ENCODE measurements around the gene SYCP2L. TPM values are rescaled to one million over a fixed set of nuclear protein-coding genes. Genes with fewer than 3 reads are reported as not detected.

Gene SYCP2L
- total and polyA plus RNA-seq, 2 of the 8 experiments (the other 6 are each of a cell fraction or from before 2014, with no cell fraction given), result 1.7 to 4.2 TPM

GRCh38 chr6:10854922-10855632, 31.8 kb upstream of the SYCP2L start (continued):
- TF ChIP-seq, protein P1, sequence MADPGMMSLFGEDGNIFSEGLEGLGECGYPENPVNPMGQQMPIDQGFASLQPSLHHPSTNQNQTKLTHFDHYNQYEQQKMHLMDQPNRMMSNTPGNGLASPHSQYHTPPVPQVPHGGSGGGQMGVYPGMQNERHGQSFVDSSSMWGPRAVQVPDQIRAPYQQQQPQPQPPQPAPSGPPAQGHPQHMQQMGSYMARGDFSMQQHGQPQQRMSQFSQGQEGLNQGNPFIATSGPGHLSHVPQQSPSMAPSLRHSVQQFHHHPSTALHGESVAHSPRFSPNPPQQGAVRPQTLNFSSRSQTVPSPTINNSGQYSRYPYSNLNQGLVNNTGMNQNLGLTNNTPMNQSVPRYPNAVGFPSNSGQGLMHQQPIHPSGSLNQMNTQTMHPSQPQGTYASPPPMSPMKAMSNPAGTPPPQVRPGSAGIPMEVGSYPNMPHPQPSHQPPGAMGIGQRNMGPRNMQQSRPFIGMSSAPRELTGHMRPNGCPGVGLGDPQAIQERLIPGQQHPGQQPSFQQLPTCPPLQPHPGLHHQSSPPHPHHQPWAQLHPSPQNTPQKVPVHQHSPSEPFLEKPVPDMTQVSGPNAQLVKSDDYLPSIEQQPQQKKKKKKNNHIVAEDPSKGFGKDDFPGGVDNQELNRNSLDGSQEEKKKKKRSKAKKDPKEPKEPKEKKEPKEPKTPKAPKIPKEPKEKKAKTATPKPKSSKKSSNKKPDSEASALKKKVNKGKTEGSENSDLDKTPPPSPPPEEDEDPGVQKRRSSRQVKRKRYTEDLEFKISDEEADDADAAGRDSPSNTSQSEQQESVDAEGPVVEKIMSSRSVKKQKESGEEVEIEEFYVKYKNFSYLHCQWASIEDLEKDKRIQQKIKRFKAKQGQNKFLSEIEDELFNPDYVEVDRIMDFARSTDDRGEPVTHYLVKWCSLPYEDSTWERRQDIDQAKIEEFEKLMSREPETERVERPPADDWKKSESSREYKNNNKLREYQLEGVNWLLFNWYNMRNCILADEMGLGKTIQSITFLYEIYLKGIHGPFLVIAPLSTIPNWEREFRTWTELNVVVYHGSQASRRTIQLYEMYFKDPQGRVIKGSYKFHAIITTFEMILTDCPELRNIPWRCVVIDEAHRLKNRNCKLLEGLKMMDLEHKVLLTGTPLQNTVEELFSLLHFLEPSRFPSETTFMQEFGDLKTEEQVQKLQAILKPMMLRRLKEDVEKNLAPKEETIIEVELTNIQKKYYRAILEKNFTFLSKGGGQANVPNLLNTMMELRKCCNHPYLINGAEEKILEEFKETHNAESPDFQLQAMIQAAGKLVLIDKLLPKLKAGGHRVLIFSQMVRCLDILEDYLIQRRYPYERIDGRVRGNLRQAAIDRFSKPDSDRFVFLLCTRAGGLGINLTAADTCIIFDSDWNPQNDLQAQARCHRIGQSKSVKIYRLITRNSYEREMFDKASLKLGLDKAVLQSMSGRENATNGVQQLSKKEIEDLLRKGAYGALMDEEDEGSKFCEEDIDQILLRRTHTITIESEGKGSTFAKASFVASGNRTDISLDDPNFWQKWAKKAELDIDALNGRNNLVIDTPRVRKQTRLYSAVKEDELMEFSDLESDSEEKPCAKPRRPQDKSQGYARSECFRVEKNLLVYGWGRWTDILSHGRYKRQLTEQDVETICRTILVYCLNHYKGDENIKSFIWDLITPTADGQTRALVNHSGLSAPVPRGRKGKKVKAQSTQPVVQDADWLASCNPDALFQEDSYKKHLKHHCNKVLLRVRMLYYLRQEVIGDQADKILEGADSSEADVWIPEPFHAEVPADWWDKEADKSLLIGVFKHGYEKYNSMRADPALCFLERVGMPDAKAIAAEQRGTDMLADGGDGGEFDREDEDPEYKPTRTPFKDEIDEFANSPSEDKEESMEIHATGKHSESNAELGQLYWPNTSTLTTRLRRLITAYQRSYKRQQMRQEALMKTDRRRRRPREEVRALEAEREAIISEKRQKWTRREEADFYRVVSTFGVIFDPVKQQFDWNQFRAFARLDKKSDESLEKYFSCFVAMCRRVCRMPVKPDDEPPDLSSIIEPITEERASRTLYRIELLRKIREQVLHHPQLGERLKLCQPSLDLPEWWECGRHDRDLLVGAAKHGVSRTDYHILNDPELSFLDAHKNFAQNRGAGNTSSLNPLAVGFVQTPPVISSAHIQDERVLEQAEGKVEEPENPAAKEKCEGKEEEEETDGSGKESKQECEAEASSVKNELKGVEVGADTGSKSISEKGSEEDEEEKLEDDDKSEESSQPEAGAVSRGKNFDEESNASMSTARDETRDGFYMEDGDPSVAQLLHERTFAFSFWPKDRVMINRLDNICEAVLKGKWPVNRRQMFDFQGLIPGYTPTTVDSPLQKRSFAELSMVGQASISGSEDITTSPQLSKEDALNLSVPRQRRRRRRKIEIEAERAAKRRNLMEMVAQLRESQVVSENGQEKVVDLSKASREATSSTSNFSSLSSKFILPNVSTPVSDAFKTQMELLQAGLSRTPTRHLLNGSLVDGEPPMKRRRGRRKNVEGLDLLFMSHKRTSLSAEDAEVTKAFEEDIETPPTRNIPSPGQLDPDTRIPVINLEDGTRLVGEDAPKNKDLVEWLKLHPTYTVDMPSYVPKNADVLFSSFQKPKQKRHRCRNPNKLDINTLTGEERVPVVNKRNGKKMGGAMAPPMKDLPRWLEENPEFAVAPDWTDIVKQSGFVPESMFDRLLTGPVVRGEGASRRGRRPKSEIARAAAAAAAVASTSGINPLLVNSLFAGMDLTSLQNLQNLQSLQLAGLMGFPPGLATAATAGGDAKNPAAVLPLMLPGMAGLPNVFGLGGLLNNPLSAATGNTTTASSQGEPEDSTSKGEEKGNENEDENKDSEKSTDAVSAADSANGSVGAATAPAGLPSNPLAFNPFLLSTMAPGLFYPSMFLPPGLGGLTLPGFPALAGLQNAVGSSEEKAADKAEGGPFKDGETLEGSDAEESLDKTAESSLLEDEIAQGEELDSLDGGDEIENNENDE (IDR thresholded peaks at IDR 0.05; ENCODE audit: insufficient replicate concordance, low read length), result no peak
- TF ChIP-seq GTF2F1 (IDR thresholded peaks at IDR 0.05; ENCODE audit: borderline replicate concordance, low read depth, low read length) (no peak), EGR1 (IDR thresholded peaks at IDR 0.05; ENCODE audit: borderline replicate concordance, low read depth, low read length) (no peak)
